Testis (tissue), 3 donors: ENCODE data around the gene KRT72. TPM values are rescaled to one million over a fixed set of nuclear protein-coding genes. Genes with fewer than 3 reads are reported as not detected.

Experiments
- DNase-seq: peaks from one replicate; pipeline ENCODE4 v3.0.0-alpha.2; 2019
- H3K27ac ChIP-seq, 2 donors: fragments of 200-600 bp; sonication (generic); one replicate each; pipeline ENCODE4 v1.5.1; 2019
- H3K27me3 ChIP-seq: fragments of 200-600 bp; sonication (generic); one replicate; pipeline ENCODE4 v1.5.1; 2019
- H3K36me3 ChIP-seq: fragments of 200-600 bp; sonication (generic); one replicate; pipeline ENCODE4 v1.5.1; 2017; ENCODE audit warnings: low read depth; ENCODE audit errors: missing control alignments
- H3K4me1 ChIP-seq: fragments of 200-600 bp; sonication (generic); one replicate; pipeline ENCODE4 v1.5.1; 2019
- H3K4me3 ChIP-seq, 2 donors: fragments of 200-600 bp; sonication (generic); one replicate each; pipeline ENCODE4 v1.5.1; 2017 to 2019
- H3K9me3 ChIP-seq: fragments of 200-600 bp; sonication (generic); one replicate; pipeline ENCODE4 v1.5.1; 2017
- CTCF ChIP-seq, 3 experiments: fragments of 450-650 bp in 2 of 3; fragments of 200-600 bp in 1 of 3; sonication (generic) in 1 of 3; IDR thresholded peaks; one replicate each; pipeline ENCODE4 v1.5.1; 2016 to 2019; ENCODE audit warnings: antibody characterized with exemption in 3 of 3, mild to moderate bottlenecking in 2 of 3, moderate library complexity in 1 of 3
- POLR2A ChIP-seq: fragments of 450-650 bp; IDR thresholded peaks from one replicate; pipeline ENCODE4 v1.6.1; 2017; ENCODE audit warnings: antibody characterized with exemption, mild to moderate bottlenecking, moderate library complexity
- WGBS, 2 donors: methylation state at CpG; one replicate each; pipeline ENCODE4 v1.1.5; 2018; 5-methylcytosine and 5-hydroxymethylcytosine counted together
- intact Hi-C: fragments of 100-400 bp; cut with DNase I; formaldehyde crosslinking; loops from one replicate; pipeline ENCODE4 v1.15.1; 2023; ENCODE audit warnings: low total_unique reads
- polyA plus RNA-seq: library from polyadenylated mRNA; stranded (reverse); fragments of 350-450 nt; fragmentation: Illumina TruSeq; extraction: RNeasy Lipid Tissue Mini Kit (QIAGEN cat#74804); gene quantifications from one replicate; pipeline ENCODE4 v1.2.3, GENCODE V29; 2014; ENCODE audit warnings: low read depth, low replicate concordance; ENCODE audit not compliant: insufficient read depth
- total RNA-seq, 2 donors: library from RNA; depleted of rRNA; stranded (reverse); fragments of >200 nt; gene quantifications; one replicate each; pipeline ENCODE4 v1.2.3, GENCODE V29; 2016

Gene KRT72
- total and polyA plus RNA-seq, 3 donors from 2014 or later = 11.7 to 85.0 (median 16.5) TPM

GRCh38 chr12:52618216-52618615 lies 17.0 kb upstream of the KRT72 start, which contains the start of gene KRT73:
Gene KRT73, minus strand, starts transcription at chr12:52618559. Its CDS starts 35 bp downstream, at chr12:52618524.
- Histone ChIP-seq H3K27ac (no peak within 1 kb of the TSS), H3K36me3 (no peaks in the 10 kb centered on the region), H3K4me3 (no peak within 1 kb of the TSS), H3K9me3 (no peaks in the 10 kb centered on the region), H3K4me1 (no peaks in the 10 kb centered on the region), H3K27me3 (no peaks in the 10 kb centered on the region)
- TF ChIP-seq CTCF (IDR thresholded peaks at IDR 0.05) = no peak
- no peak for TF ChIP-seq POLR2A
- DNase-seq = no peak
- WGBS, 2 donors = 80 to 93% methylated on average over 1 to 14 of the region's 14 CpGs
- intact Hi-C loops = no loop called here

GRCh38 chr12:52617403-52617785 lies 16.1 kb upstream of the KRT72 start:
- WGBS, 2 donors = 91 to 96% methylated on average over 6 to 7 of the region's 7 CpGs

GRCh38 chr12:52616680-52617402 lies 15.6 kb upstream of the KRT72 start:
- H3K4me1 ChIP-seq = no peaks in the 10 kb centered on the region
- WGBS, 2 donors = 88 to 89% methylated on average over 10 of the region's 10 CpGs
- no peak overlapping the region for H3K27ac ChIP-seq
- TF ChIP-seq CTCF (IDR thresholded peaks at IDR 0.05) (no peak), POLR2A (no peak)
- no peak overlapping the region for H3K4me3 ChIP-seq
- intact Hi-C loops = no loop called here
- no peak for DNase-seq
- H3K36me3 ChIP-seq = no peaks in the 10 kb centered on the region
- no peaks in the 10 kb centered on the region for H3K27me3 ChIP-seq
- H3K9me3 ChIP-seq = no peaks in the 10 kb centered on the region

More at GRCh38 chr12:52617403-52617785, 16.1 kb upstream of the KRT72 start:
- H3K4me3 ChIP-seq = no peak overlapping the region
- DNase-seq = no peak
- TF ChIP-seq CTCF (IDR thresholded peaks at IDR 0.05) (no peak), POLR2A (no peak)
- H3K9me3 ChIP-seq = no peaks in the 10 kb centered on the region
- no peak overlapping the region for H3K27ac ChIP-seq
- no peaks in the 10 kb centered on the region for H3K36me3 ChIP-seq
- intact Hi-C loops = no loop called here
- no peaks in the 10 kb centered on the region for H3K27me3 ChIP-seq
- H3K4me1 ChIP-seq = no peaks in the 10 kb centered on the region

GRCh38 chr12:52615912-52616311 lies 14.6 kb upstream of the KRT72 start:
- 94 to 97% methylated on average over 7 to 9 of the region's 9 CpGs for WGBS, 2 donors
- intact Hi-C loops = no loop called here
- H3K9me3 ChIP-seq = no peaks in the 10 kb centered on the region
- H3K27me3 ChIP-seq = no peaks in the 10 kb centered on the region
- H3K36me3 ChIP-seq = no peaks in the 10 kb centered on the region
- H3K27ac ChIP-seq = no peak overlapping the region
- no peak overlapping the region for H3K4me3 ChIP-seq
- TF ChIP-seq CTCF (IDR thresholded peaks at IDR 0.05) (no peak), POLR2A (no peak)
- no peak for DNase-seq
- no peaks in the 10 kb centered on the region for H3K4me1 ChIP-seq
